Astrocyte of the cerebellum (primary cell): ENCODE data around the gene BHMT2.
A peak's percentile ranks its signal among the peaks of the same experiment; 100 is the strongest.

Source experiments
- DNase-seq: peaks from one replicate; pipeline ENCODE4 v3.0.0-alpha.2; 2011; ENCODE audit warnings: low read depth
- H3K4me3 ChIP-seq: 2 replicates; pipeline ENCODE4 v1.5.1; 2011; ENCODE audit warnings: mild to moderate bottlenecking, low read depth, low read length, moderate library complexity
- in situ Hi-C: cut with HindIII; loops from 2 replicates; pipeline ENCODE4 v1.10.0; 2017; ENCODE audit warnings: low sequenced_read_pairs
- TF ChIP-seq, protein P1 (sequence below): IDR thresholded peaks from 2 replicates; pipeline ENCODE4 v1.5.1; 2012; ENCODE audit warnings: low read length, low read depth, moderate library complexity, mild to moderate bottlenecking; ENCODE audit errors: missing control alignments

The BHMT2 gene

DNA sequence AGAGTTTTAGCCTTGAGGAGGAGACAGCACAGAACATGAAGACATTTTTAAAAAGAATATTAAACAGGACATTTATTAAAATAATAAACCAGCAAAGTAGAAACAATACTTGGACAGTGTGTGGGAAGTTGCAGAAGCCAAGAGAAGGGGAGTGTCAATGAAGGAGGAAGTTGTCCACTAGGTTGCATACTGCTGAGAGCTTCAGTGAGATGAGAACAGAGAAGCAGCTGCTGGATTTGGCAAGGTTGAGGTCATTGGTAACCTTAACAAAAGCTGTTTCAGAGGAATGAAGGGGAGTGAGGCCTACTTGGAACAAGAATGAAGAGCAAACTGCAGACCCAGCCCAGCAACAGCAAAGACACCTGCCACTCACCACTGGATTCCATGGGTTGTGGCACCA, 53.4 kb downstream of the BHMT2 start:
- no peak overlapping the region for H3K4me3 ChIP-seq
- DNase-seq: no peak
- in situ Hi-C loops: no loop called here
- TF ChIP-seq, protein P1, sequence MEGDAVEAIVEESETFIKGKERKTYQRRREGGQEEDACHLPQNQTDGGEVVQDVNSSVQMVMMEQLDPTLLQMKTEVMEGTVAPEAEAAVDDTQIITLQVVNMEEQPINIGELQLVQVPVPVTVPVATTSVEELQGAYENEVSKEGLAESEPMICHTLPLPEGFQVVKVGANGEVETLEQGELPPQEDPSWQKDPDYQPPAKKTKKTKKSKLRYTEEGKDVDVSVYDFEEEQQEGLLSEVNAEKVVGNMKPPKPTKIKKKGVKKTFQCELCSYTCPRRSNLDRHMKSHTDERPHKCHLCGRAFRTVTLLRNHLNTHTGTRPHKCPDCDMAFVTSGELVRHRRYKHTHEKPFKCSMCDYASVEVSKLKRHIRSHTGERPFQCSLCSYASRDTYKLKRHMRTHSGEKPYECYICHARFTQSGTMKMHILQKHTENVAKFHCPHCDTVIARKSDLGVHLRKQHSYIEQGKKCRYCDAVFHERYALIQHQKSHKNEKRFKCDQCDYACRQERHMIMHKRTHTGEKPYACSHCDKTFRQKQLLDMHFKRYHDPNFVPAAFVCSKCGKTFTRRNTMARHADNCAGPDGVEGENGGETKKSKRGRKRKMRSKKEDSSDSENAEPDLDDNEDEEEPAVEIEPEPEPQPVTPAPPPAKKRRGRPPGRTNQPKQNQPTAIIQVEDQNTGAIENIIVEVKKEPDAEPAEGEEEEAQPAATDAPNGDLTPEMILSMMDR: no peak

DNA sequence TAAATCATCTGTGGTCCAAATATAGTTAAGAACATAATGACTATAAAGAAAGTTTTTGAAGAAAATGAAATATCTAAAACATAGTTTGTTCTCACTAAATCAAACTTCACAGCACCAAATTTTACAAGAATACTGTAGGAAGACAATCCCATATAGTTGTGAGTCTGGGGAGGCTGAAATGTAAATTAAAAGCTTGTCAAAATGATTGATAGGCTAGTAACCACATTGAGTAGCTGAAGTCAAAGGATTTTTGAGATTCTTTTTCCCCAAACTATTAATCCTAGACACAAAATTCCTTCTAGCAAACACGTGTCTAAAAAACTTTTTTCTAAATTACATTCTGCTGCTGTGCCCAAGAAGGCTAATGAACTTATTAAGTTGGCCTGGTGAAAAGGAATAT, 55.0 kb downstream of the BHMT2 start:
- in situ Hi-C loops: no loop called here
- TF ChIP-seq, protein P1: no peak
- DNase-seq: no peak
- H3K4me3 ChIP-seq: no peak overlapping the region

GRCh38 chr5:79130781-79131180, 61.2 kb downstream of the BHMT2 start:
- TF ChIP-seq, protein P1: no peak
- no peak for DNase-seq
- in situ Hi-C loops: loop anchor here (5.0 kb wide), 1 partner anchor 322 kb away; no protein-coding TSS in a partner anchor

GRCh38 chr5:79133121-79133656, 63.6 kb downstream of the BHMT2 start:
- TF ChIP-seq, protein P1: no peak
- peak overlapping the region; percentile 30 for H3K4me3 ChIP-seq
- DNase-seq: peak; percentile 46
- in situ Hi-C loops: loop anchor here (5.0 kb wide), 1 partner anchor 319 kb away; no protein-coding TSS in a partner anchor

More at GRCh38 chr5:79130781-79131180, 61.2 kb downstream of the BHMT2 start:
- H3K4me3 ChIP-seq: no peak overlapping the region

DNA sequence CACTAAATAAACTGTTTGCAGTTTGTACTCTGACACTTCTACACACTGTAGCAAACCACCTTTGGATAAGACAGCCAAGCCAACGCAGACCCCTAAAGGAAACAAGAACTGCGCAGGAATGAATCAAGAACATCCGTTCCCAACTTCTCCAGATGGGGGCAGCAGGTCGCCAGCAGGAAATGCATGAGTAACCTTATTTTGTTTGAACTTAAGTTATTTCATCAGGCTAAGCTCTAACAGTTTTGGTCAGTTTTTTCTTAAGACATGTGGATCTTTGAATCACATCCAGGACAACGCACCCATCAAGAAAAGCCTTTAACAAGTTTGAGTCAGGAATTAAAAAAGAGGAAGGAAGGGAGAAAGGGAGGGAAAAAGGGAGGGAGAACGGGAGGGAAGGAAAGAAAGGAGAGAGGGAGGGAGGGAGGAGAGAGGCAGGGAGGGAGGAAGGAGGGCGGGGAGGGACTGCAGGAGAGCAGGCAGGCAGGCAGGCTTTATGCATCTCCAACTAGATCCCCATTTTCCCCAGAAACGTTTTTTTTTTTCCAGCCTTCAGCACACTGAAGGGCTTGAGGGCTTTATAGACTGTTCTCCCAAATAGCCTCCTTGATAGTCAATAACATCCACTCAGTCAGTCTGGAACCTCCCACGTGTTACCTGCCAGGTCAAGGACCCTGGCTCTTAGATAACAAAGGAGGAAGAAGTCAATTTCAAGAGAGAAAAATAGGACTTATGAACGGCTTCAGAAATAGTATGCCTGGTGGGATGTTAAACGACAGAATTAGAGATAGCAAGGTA, 64.3 kb downstream of the BHMT2 start:
- TF ChIP-seq, protein P1: peak; percentile 90
- H3K4me3 ChIP-seq: peak overlapping the region; percentile 30
- DNase-seq: peak; percentile 76
- in situ Hi-C loops: loop anchor here (5.0 kb wide), 1 partner anchor 318 kb away; no protein-coding TSS in a partner anchor

- no peak for DNase-seq
- in situ Hi-C loops: no loop called here
- TF ChIP-seq, protein P1: no peak
- H3K4me3 ChIP-seq: no peak overlapping the region
These were observed 66.4 kb downstream of the BHMT2 start for GRCh38 chr5:79135790-79136553.
